K562 treated with DMSO at 1 percent for 48 hours (cell line): ENCODE results near the gene SST. TPM values are rescaled to one million over a fixed set of nuclear protein-coding genes. Genes with fewer than 3 reads are reported as not detected.

ENCODE experiments used
- total RNA-seq: library from RNA; unstranded; fragments of 300-600 nt; gene quantifications from 2 replicates; pipeline ENCODE4 v1.2.3, GENCODE V29; 2022; ENCODE audit warnings: low replicate concordance; ENCODE audit errors: extremely low read depth

Gene SST
- total RNA-seq, result not detected in 2 replicates

DNA sequence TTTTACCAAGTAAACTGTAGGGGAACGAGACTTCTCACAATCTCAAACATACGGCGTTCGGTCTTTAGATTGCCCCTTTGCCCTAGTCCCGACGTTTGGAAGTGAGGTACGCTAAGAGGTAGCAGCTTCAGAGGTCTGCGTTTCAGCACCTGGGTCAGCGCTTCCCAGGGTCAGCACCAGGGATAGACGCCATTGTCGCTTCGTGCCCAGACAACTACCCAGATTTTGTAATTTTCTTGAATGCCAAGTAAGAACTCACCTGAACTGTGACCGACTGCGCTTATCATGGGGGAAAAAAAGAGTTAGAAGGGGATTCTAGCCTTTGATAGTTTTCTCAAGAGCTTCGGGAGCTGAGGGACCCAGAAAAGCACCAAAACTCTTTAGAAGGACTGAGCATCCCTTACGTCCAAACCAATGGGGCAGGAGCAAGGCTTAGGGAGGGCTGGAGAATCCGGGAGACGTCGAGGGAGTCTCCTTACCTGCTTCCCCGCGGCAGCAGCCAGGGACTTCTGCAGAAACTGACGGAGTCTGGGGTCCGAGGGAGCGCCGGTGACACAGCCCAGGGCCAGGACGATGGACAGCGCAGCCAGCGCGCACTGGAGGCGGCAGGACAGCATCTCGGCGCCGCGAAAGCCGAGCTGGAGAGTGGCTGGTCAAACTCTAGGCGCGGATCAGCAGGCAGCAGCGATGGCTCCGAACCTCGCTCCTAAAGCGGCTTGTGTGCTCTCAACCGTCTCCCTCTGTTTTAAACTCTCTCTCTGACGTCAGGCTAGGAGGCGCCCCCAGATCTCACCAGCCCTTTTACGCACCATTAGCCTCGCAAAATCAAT, at the start of gene SST:
Gene SST, minus strand, starts transcription at position 720 of the 830 bp plus-strand sequence. Its CDS starts 103 bp downstream, at position 617.

DNA sequence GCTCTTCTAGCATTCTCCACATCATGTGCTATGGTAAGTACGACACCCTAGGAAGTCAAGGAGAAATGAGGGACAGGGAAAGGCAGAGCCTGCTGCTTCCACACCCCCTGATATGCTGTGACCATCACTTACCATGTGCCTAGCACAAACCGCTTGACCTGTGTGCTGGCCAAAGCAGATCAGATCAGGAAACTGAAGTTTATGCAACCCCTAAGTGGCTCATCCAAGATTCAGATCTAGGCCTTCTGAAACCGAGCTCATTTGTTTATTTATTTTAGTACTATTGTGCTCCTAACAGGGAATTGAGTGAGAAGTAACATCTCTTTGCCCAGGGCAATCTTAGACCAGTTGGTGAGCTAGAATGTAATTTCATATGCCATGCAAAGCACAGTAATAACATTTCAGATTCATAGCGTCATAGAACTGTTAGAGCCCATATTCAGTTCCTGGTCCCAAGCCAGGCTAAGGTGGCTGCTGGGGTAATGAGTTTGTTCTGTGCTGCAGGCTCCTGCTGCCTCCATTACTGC, 32.4 kb upstream of the SST start, which contains the start of gene RTP2:
Gene RTP2, minus strand, starts transcription at position 51 of the 527 bp plus-strand sequence. CDS start 429 bp downstream, outside the sequence.

Other genes with a start within 250 kb of the SST start
- gene RTP2, start 32.2 kb upstream of the SST start, total RNA-seq, result not detected in 2 replicates
- not detected in 2 replicates for gene BCL6, start 75.1 kb upstream of the SST start, total RNA-seq